ENCODE data around the gene PIF1.

Gene PIF1

GRCh38 chr15:64825431-64826294 lies at the start of gene PIF1:
Gene PIF1, minus strand, starts transcription at chr15:64825647. Its CDS starts 1,312 bp downstream, at chr15:64824335.
- peaks cover 3% of the 10 kb centered on the region for H3K4me1 ChIP-seq (ENCODE audit: control insufficient read depth, insufficient read depth, low read length)
- H3K27ac ChIP-seq (ENCODE audit: low read depth, low read length): peak within 1 kb of the TSS; percentile 67
- no peaks in the 10 kb centered on the region for H3K36me3 ChIP-seq (ENCODE audit: control insufficient read depth, insufficient read depth, low read length)
- H3K4me3 ChIP-seq (ENCODE audit: low read length): peak within 1 kb of the TSS; percentile 66
- no peak within 1 kb of the TSS for H3K9ac ChIP-seq (ENCODE audit: low read length)
- H3K27me3 ChIP-seq (ENCODE audit: control insufficient read depth, insufficient read depth, low read length): no peaks in the 10 kb centered on the region

GRCh38 chr15:64870353-64870752 lies 44.9 kb upstream of the PIF1 start:
- Histone ChIP-seq H3K4me1 (ENCODE audit: control insufficient read depth, insufficient read depth, low read length) (peaks cover 7% of the 10 kb centered on the region), H3K9ac (ENCODE audit: low read length) (no peak overlapping the region), H3K36me3 (ENCODE audit: control insufficient read depth, insufficient read depth, low read length) (peaks cover 5% of the 10 kb centered on the region), H3K4me3 (ENCODE audit: low read length) (no peak overlapping the region), H3K27me3 (ENCODE audit: control insufficient read depth, insufficient read depth, low read length) (no peaks in the 10 kb centered on the region), H3K27ac (ENCODE audit: low read depth, low read length) (no peak overlapping the region)

- Histone ChIP-seq H3K9ac (ENCODE audit: low read length) (no peak overlapping the region), H3K4me3 (ENCODE audit: low read length) (no peak overlapping the region), H3K36me3 (ENCODE audit: control insufficient read depth, insufficient read depth, low read length) (peaks cover 9% of the 10 kb centered on the region), H3K4me1 (ENCODE audit: control insufficient read depth, insufficient read depth, low read length) (peaks cover 7% of the 10 kb centered on the region), H3K27ac (ENCODE audit: low read depth, low read length) (no peak overlapping the region), H3K27me3 (ENCODE audit: control insufficient read depth, insufficient read depth, low read length) (no peaks in the 10 kb centered on the region)
These were observed 44.1 kb upstream of the PIF1 start for GRCh38 chr15:64869501-64869900.

- Histone ChIP-seq H3K27ac (ENCODE audit: low read depth, low read length) (peak overlapping the region; percentile 70), H3K4me3 (ENCODE audit: low read length) (no peak overlapping the region), H3K9ac (ENCODE audit: low read length) (no peak overlapping the region), H3K27me3 (ENCODE audit: control insufficient read depth, insufficient read depth, low read length) (no peaks in the 10 kb centered on the region), H3K36me3 (ENCODE audit: control insufficient read depth, insufficient read depth, low read length) (peaks cover 17% of the 10 kb centered on the region), H3K4me1 (ENCODE audit: control insufficient read depth, insufficient read depth, low read length) (peaks cover 3% of the 10 kb centered on the region)
These were observed 40.6 kb upstream of the PIF1 start for GRCh38 chr15:64865998-64866520.

DNA sequence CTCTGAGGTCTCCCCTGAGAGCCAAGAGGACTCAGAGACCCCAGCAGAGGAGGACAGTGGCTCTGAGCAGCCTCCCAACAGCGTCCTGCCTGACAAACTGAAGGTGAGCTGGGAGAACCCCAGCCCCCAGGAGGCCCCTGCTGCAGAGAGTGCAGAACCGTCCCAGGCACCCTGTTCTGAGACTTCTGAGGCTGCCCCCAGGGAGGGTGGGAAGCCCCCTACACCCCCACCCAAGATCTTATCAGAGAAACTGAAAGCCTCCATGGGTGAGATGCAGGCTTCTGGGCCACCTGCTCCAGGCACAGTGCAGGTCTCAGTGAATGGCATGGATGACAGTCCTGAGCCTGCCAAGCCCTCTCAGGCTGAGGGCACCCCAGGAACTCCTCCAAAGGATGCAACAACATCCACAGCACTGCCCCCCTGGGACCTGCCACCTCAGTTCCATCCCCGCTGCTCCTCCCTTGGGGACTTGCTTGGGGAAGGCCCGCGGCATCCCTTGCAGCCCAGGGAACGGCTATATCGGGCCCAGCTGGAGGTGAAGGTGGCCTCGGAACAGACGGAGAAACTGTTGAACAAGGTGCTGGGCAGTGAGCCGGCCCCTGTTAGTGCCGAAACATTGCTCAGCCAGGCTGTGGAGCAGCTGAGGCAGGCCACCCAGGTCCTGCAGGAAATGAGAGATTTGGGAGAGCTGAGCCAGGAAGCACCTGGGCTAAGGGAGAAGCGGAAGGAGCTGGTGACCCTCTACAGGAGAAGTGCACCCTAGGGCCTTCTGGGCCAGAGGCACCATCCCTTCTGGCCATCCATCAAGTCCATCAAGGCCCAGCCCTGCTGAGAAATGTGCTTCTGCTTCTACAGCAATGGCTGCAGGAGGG lies 39.9 kb upstream of the PIF1 start:
- Histone ChIP-seq H3K4me1 (ENCODE audit: control insufficient read depth, insufficient read depth, low read length) (peaks cover 3% of the 10 kb centered on the region), H3K27ac (ENCODE audit: low read depth, low read length) (peak overlapping the region; percentile 70), H3K27me3 (ENCODE audit: control insufficient read depth, insufficient read depth, low read length) (no peaks in the 10 kb centered on the region), H3K9ac (ENCODE audit: low read length) (no peak overlapping the region), H3K4me3 (ENCODE audit: low read length) (no peak overlapping the region), H3K36me3 (ENCODE audit: control insufficient read depth, insufficient read depth, low read length) (peaks cover 17% of the 10 kb centered on the region)

- H3K36me3 ChIP-seq (ENCODE audit: control insufficient read depth, insufficient read depth, low read length): peaks cover 25% of the 10 kb centered on the region
- H3K27ac ChIP-seq (ENCODE audit: low read depth, low read length): no peak overlapping the region
These were observed 38.6 kb upstream of the PIF1 start for GRCh38 chr15:64864068-64864467.

GRCh38 chr15:64862408-64862807 lies 37.0 kb upstream of the PIF1 start:
- Histone ChIP-seq H3K36me3 (ENCODE audit: control insufficient read depth, insufficient read depth, low read length) (peaks cover 25% of the 10 kb centered on the region), H3K4me1 (ENCODE audit: control insufficient read depth, insufficient read depth, low read length) (peaks cover 11% of the 10 kb centered on the region), H3K27me3 (ENCODE audit: control insufficient read depth, insufficient read depth, low read length) (no peaks in the 10 kb centered on the region), H3K27ac (ENCODE audit: low read depth, low read length) (no peak overlapping the region), H3K9ac (ENCODE audit: low read length) (no peak overlapping the region), H3K4me3 (ENCODE audit: low read length) (no peak overlapping the region)

More at GRCh38 chr15:64864068-64864467, 38.6 kb upstream of the PIF1 start:
- H3K4me1 ChIP-seq (ENCODE audit: control insufficient read depth, insufficient read depth, low read length): peaks cover 3% of the 10 kb centered on the region
- H3K27me3 ChIP-seq (ENCODE audit: control insufficient read depth, insufficient read depth, low read length): no peaks in the 10 kb centered on the region
- no peak overlapping the region for H3K9ac ChIP-seq (ENCODE audit: low read length)
- H3K4me3 ChIP-seq (ENCODE audit: low read length): no peak overlapping the region

DNA sequence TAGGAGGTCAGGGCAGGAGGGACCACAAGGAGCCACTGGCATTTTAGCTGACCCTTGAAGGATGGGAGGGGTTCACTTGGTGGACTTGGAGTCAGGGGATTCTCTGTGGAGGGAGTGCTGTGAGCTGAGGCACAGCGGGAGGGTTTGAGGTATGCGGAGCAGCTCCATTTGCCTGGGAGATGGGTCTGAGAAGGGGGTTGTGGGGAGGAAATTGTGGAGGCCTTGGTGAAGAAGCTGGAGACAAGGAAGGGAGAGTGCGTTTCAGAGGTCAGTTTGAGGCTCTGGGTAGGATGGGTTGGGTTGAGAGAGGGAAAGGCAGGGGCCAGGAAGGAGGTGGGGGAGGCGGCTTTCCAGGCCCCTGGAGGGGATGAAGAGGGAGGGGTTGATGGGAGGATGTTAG lies 36.5 kb upstream of the PIF1 start:
- H3K27me3 ChIP-seq (ENCODE audit: control insufficient read depth, insufficient read depth, low read length): no peaks in the 10 kb centered on the region
- H3K4me1 ChIP-seq (ENCODE audit: control insufficient read depth, insufficient read depth, low read length): peaks cover 16% of the 10 kb centered on the region
- no peak overlapping the region for H3K27ac ChIP-seq (ENCODE audit: low read depth, low read length)
- H3K36me3 ChIP-seq (ENCODE audit: control insufficient read depth, insufficient read depth, low read length): peaks cover 25% of the 10 kb centered on the region
- H3K4me3 ChIP-seq (ENCODE audit: low read length): no peak overlapping the region
- no peak overlapping the region for H3K9ac ChIP-seq (ENCODE audit: low read length)

DNA sequence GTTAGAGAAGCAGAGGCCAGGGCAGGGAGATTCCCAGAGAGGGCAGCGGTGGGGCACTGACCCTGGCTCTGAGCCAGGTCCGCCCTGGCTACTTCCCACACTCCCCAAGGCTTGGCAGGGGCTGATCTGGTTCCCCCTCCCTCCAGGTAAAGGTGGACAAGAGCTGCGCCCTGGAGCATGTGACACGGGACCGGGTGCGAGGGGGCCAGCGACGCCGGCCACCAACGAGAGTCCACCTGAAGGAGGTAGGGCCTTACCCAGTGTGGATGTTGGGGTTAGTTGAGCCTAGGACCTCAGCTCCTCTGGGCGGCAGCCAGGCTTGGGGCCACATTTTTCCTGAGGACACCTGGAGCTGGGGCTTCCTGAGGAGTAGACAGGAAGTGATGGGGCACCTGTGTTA lies 35.9 kb upstream of the PIF1 start:
- Histone ChIP-seq H3K4me1 (ENCODE audit: control insufficient read depth, insufficient read depth, low read length) (peaks cover 22% of the 10 kb centered on the region), H3K27ac (ENCODE audit: low read depth, low read length) (no peak overlapping the region)

DNA sequence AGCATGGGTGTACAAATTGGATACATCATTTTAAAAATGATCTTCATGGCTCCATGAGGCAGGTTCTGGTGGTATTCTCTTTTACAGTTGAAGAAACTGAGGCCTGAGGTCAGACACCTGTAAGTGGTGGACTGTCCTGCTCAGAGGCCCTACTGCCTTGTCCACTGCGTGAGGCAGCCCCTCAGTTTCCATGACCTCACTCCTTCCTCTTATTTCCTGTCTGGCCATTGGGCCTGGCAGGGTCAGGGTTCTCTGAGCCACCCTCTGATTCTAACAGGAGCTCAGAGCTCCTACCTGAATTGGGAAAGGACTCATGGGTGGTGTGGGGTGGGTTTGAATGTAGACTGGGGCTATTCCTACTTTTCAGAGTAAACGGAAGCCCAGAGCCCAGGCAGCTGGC lies 33.8 kb upstream of the PIF1 start:
- H3K36me3 ChIP-seq (ENCODE audit: control insufficient read depth, insufficient read depth, low read length): peaks cover 26% of the 10 kb centered on the region

More for the DNA sequence above, 35.9 kb upstream of the PIF1 start:
- Histone ChIP-seq H3K9ac (ENCODE audit: low read length) (no peak overlapping the region), H3K4me3 (ENCODE audit: low read length) (no peak overlapping the region), H3K27me3 (ENCODE audit: control insufficient read depth, insufficient read depth, low read length) (no peaks in the 10 kb centered on the region), H3K36me3 (ENCODE audit: control insufficient read depth, insufficient read depth, low read length) (peaks cover 25% of the 10 kb centered on the region)

DNA sequence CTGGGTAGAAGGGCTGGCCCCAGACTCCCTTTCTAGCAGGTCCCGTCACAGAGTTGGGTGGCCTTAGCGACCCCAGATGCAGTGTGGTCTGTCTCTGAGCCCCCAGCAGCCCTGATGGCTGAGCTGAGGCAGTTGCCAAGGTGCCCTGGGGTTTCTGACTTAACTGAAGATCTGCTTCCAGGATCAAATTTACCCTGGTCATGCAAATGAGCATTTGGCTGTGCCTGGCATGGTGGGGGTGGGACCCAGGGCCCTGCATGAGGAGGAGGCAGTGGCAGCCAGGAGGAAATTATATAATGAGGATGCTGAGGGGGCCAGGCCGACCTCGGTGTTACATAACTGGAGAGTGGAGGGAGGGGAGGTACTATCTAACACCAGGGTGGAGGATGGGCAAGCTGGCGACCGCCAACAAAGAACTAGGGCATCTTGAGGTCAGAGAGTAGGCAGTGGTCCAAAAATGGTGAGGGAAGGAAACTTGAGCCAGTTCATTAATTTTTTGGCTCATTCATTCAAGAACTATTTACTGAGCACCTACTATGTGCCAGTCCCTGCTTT lies 32.7 kb upstream of the PIF1 start:
- Histone ChIP-seq H3K4me1 (ENCODE audit: control insufficient read depth, insufficient read depth, low read length) (peaks cover 34% of the 10 kb centered on the region), H3K4me3 (ENCODE audit: low read length) (no peak overlapping the region), H3K36me3 (ENCODE audit: control insufficient read depth, insufficient read depth, low read length) (peaks cover 26% of the 10 kb centered on the region), H3K27ac (ENCODE audit: low read depth, low read length) (peak overlapping the region; percentile 76), H3K9ac (ENCODE audit: low read length) (no peak overlapping the region), H3K27me3 (ENCODE audit: control insufficient read depth, insufficient read depth, low read length) (no peaks in the 10 kb centered on the region)

More for the DNA sequence above, 33.8 kb upstream of the PIF1 start:
- Histone ChIP-seq H3K9ac (ENCODE audit: low read length) (no peak overlapping the region), H3K27ac (ENCODE audit: low read depth, low read length) (no peak overlapping the region), H3K4me3 (ENCODE audit: low read length) (no peak overlapping the region), H3K27me3 (ENCODE audit: control insufficient read depth, insufficient read depth, low read length) (no peaks in the 10 kb centered on the region), H3K4me1 (ENCODE audit: control insufficient read depth, insufficient read depth, low read length) (peaks cover 26% of the 10 kb centered on the region)

GRCh38 chr15:64857421-64857820 lies 32.0 kb upstream of the PIF1 start:
- Histone ChIP-seq H3K4me1 (ENCODE audit: control insufficient read depth, insufficient read depth, low read length) (peaks cover 34% of the 10 kb centered on the region), H3K9ac (ENCODE audit: low read length) (no peak overlapping the region), H3K27ac (ENCODE audit: low read depth, low read length) (peak overlapping the region; percentile 76), H3K36me3 (ENCODE audit: control insufficient read depth, insufficient read depth, low read length) (peaks cover 26% of the 10 kb centered on the region), H3K27me3 (ENCODE audit: control insufficient read depth, insufficient read depth, low read length) (no peaks in the 10 kb centered on the region), H3K4me3 (ENCODE audit: low read length) (no peak overlapping the region)
